HG03575 (cell line): Measurements from ENCODE around the gene SS18L1.

Source experiments
- ATAC-seq: cut with Tn5 transposase; IDR thresholded peaks from one replicate; pipeline ENCODE4 v1.9.1; 2021; ENCODE audit not compliant: unreplicated experiment, insufficient number of reproducible peaks, low FRiP score; ENCODE audit errors: extremely low read depth

SS18L1 gene

DNA sequence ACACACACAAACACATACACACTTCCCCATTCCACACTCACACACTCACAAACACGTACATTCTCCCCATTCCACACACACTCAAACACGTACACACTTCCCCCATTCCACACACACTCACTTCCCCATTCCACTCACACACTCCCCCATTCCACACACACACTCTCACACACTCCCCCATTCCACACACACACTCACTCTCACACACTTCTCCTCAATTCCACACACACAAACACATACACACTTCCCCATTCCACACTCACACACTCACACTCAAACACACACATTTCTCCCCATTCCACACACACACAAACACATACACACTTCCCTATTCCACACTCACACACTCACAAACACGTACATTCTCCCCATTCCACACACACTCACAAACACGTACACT is 86.1 kb downstream of the SS18L1 start:
- no peak for ATAC-seq

DNA sequence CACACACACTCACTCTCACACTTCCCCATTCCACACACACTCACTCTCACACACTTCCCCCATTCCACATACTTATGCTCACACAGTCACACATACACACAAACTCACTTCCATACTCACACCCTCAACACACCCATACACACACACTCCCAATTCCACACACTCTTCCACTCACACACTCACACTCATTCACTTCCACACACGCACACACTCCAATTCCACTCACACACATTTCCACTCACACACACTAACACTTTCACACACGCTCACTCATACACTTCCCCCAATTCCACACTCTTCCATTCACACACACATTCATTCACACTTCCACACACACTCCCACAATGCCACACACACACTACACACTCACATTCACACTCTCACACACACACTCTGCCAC is 86.7 kb downstream of the SS18L1 start:
- ATAC-seq, result no peak

DNA sequence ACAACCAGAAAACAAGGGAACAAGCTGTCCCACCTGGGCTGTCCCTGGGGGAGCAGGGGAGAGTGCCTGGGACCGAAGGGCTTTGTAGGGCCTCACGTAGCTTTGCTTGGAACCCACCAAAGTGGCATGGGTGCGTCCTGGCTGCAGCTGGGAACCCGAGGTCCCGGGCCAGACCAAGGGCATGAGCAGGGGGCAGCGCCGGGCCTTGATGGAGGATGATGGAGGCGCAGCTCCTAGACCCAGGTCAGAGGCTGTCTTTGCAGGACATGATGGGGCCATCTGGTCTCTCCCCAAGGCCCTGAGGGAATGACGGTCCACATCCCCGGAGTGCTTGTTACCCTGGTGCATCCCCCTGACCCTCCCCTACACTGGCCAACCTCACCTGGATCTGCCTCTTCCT is 87.1 kb downstream of the SS18L1 start:
- ATAC-seq, result no peak

DNA sequence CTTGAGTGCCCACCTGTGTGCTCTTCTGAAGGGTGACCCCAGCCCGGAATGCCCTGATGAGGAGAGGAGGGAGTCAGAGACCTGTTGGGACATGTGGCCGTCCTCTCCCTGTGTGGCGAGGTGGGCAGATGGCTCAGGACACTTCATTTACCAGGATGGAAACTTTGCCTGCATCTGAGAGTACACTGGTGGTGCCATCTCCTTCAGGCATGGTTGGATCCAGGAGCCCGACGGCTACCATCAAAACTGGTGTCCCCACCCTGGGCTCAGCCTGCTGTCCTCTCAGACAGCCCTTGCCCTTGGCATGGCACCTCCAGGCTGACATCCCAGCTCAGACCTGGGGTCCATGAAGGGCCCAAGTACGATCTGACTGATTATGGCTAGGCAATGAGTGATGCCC is 87.7 kb downstream of the SS18L1 start:
- ATAC-seq, result no peak
